GOT3 (cell line): ENCODE data around the gene EYS.

Source experiments
- DNase-seq: peaks from one replicate; lab custom pipeline; 2025; ENCODE audit warnings: mixed read lengths; lab: John Stamatoyannopoulos, UW

EYS gene

DNA sequence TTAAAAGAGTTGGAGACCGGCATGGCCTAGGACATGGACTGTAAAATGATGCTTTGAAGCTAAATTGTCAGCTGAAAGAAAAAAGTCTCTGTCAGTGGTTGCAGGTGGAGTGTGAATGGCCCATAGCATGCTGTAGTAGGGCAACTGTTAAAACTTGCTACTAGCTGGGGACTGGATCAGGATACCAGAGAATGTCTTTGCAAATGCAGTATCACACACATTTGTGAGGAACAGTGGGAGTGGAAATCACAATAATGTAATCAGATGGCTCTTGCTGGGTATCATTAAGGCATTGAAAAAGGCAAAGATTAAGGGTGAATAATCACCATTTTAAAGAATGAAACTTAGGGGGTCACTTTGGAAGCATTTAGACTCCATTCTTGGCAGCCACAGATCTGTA lies 737.9 kb downstream of the EYS start:
- DNase-seq = no peak

DNA sequence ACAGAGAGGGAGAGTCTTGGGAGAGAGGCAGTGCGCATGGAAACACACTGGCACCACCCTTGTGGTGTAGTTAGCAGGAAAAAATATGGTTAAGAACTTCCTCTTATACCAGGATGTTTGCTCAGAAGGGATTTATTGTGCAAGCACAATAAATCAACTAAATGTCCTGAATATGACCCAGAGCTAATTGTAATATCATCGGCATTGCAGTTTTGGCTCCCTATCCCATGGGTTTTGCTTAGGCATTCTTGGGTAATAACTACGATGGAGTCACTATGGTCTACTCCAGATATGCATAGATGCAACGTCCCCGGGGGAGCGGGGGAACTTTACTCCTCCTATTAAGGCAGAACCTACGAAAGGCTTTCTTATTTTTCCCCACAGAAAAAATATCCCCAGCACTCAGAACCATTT lies 751.6 kb downstream of the EYS start:
- no peak for DNase-seq

DNA sequence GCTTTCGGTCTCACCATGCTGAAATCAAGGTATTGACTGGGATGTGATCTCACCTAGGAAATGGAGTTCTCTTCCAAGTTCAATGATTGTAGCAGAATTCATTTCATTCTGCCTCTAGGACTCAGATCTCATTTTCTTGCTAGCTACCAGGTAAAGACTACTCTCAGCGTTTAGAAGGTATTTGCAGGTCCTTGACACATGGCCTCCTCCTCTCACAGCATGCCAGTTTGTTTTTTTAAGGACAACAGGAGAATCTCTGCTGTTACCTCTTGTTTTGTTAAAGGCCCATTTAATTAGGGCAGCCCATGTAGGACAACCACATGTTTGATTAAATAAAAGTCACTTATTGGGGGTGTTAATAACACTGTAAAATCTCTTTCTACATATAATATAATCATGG lies 757.8 kb downstream of the EYS start:
- no peak for DNase-seq

DNA sequence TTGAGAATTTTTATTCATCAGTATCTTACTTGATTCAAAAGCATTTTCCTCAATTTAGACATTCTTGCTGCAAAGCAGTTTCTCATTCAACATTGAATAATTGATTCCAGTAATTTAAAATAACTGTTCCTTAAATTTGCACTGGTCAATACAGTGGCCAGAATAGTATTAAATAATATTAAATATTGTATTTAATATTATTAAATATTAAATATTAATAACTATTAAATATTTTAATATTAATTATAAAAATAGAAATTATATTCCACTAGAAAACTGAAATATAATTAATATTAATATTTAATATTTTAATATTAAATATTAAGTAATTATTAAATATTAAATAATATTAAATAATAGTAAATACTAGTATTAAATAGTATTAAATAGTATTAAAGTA lies 758.8 kb downstream of the EYS start:
- no peak for DNase-seq

DNA sequence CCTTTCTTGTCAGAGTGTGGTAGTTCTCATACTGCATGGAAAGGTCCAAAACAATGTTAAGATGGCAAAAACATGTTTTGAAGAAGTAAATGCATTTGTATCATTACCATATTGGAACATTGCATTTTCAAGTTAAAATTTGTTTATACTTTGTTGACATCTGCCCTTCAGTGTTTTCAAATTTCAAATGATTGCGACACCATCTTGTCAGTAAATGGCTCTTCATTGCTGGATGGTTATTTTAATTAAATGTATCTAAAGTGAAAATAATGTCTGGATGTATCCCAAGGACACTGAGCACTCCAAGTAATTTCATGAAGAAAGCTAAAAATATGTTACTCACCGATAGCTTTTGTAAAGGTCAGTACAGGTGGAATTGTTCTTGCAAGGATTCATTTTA lies 761.6 kb downstream of the EYS start:
- DNase-seq = no peak

DNA sequence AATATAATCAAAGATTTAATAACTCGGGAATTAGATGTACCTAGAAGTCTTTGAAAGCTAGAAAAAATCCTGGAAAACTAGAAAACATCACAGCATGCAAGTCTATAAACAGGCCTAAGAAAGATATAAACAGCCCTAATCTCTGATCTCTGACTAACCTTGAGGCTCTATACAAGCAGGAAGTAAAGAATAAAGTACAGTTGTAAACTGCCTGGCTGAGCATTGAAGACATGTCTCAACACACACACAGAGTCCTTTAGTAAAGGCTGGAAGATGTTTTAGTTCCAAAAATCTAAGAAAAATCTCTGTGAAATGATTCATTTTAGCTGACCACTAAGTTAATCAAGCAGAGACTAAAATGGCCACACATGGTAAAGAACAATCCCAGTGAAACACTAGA lies 774.5 kb downstream of the EYS start:
- no peak for DNase-seq

DNA sequence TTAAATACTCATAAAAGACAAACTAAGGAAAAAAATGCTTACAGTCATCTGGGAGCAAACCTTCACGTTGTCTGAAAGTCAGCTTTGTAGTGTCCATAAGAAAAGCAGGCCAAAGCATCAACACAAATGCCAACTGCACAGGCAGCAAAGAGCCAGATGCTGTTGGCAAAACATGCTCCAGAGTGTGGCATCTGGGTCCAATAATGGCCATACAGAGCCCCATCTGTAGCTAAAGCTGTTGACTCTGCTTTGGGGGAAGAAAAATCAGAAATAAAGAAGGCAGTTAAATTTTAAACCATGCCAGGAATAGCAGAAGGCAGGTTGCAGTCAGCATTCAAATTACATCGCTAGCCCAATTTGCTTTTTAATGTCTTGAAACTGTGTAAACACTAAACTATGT lies 776.3 kb downstream of the EYS start:
- no peak for DNase-seq

DNA sequence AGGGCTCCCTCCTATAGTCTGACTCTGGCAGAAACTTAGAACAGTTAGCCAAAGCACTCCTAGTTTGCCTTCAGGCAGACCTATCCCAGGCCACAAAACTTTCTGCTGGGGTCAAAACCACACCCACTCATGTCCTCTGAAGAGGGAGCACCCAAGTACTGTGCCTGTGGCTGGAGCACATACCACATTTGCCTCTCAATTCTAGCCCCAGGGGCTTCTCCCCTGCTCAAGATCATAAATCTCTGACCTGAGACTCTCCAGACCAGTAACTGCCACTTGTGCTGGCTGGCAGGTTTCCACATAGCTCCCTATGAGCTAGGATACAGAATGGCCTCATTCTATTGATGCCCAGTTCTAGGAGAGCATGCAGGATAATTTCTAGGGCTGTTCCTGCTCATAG lies 781.0 kb downstream of the EYS start:
- no peak for DNase-seq

DNA sequence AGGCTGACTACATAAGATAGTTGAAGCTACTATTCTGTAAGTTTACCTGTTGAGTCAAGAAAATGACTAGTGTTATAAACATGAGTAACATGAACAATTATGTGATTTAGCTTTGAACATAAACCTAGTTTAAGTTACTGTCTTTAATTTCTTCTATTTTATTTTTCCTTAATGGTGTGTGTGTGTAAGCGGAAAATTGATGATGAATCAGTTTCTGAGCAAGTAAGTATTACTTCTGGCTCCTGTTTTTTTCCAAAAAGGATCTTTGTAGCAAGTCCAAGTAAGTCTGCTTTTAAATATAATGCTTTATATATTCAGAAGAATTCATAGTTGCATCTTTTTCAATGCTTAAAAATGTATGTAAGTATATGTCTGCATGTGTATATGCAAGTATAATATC lies 786.8 kb downstream of the EYS start:
- no peak for DNase-seq

DNA sequence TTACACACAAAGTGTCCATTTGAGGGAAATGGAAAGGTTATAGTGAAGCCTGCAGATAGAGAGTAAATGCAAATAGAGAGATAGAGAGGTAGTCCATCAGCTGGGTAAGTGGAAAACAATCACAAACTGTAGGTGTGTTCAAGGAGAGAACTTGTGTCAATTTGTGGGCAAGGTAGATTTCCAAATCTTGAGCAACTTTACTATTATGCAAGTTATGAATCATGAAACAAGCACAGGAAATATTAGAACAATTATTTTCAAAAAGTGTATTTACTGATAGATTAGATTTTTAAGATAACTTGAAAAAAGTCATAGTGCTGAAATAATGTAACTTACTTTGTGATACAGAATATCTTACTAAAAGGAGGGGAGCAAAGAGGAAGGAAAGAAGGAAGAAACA lies 792.9 kb downstream of the EYS start:
- no peak for DNase-seq

DNA sequence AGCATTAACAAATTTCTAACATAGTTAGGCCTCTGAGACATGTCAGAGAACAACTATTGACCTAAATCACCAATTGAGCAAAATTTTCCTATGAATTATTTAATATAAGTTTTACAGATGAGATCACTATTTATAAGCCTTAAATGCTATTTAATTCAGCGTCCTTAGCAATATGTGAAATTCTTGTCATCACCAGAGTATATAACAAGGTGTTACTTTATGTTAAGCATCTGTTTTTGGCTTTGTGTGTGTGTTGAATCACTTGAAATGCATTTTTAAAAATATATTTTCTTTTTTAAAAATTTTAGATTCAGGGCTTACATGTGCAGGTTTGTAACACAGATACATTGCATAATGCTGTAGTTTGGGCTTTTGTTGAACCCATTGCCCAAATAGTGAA lies 794.1 kb downstream of the EYS start:
- no peak for DNase-seq

DNA sequence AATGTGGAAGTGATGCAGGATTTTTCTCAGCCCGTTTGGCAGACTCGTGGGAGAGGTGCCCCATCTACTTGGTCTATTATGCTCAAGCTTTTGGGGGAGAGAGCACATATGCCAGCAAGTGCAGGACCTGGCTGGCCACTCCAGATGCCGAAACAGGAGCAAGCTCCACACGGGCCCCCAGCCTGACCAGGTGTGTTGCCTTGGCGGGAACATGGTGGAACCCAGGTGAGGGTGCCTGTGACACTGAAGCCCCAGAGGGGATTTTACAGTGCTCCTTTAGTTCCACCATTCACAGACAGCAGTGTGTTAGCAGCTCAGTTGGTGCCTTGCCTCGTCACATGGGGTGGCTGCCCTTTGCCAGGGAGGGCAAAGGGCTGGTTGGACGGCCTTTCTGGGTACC lies 798.9 kb downstream of the EYS start:
- DNase-seq = no peak

DNA sequence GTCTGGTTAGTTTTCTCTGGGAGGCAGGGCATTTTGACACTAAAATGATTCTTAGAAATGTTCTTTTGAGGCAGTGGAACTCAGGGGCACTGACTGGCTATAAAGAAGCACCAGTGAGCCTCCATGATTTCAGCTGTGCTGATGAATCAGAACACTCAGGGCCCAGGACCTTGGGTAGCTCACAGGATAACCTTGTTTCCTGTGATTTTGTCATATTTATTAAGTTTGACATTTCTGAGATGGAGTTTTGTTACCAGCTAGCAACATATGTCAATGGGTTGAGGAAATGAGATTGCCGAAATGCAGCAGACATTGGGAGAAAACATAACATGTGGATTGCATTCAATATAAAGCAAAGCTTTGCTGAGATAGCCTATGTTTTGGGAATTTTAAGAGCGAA lies 802.4 kb downstream of the EYS start:
- no peak for DNase-seq

DNA sequence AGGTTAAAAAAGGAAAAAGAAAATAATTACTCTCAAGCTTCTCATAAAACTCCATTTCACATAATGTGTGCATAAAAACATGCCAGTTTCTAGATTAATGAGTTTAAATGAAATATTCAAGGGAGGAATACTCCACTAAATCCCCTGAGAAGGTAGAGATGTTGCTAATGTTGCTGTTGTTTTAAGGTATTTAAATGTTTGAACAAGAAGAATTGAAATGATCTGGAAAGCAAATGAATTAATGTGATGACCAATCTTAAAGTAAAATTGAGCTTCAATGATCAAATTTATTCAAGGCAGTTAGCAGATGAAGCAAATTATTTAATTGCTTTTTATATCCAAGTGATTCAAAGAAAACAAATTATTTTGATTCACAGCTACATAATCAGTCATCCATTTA lies 804.4 kb downstream of the EYS start:
- no peak for DNase-seq

DNA sequence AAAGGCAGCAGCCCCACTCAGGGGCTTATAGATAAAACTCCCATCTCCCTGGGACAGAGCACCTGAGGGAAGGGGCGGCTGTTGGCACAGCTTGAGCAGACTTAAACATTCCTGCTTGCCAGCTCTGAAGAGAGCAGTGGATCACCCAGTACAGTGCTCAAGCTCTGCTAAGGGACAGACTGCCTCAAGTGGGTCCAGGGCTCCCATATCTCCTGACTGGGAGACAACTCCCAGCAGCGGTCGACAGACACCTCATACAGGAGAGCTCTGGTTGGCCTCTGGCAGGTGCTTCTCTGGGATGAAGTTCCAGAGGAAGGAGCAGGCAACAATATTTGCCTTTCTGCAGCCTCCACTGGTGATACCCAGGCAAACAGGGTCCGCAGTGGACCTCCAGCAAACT lies 810.1 kb downstream of the EYS start:
- no peak for DNase-seq

DNA sequence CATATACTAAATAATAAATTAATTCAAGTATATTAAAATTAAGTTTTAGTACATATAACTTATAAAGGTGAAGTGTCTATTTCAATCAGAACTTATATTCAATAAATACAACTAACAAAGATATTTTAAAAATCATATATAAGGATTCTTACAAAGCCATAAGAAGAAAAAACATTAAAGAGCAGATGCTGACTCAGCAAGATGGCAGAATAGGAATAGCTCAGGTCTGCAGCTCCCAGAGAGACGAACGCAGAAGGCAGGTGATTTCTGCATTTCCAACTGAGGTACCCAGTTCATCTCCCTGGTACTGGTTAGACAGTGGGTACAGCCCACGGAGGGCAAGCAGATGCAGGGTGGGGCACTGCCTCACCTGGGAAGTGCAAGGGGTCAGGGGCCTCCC lies 811.1 kb downstream of the EYS start:
- DNase-seq = no peak

DNA sequence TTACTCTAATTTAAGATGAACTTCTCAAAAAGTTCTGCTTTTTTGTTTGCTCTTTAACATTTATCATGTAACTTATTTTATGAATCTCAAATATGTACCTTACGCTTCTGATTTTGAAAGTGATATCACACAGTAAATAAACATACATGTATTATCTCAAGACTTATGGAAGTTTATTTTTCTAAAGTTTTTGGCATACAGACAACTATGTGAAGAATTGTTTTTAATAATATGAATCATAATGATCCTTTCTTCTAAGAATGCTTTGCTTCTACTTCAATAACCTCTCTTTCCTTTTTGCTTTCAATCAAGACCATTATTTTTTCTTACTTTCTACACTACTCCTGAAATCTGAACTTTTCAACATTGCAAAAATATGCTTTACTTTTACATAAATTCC lies 816.4 kb downstream of the EYS start:
- no peak for DNase-seq

DNA sequence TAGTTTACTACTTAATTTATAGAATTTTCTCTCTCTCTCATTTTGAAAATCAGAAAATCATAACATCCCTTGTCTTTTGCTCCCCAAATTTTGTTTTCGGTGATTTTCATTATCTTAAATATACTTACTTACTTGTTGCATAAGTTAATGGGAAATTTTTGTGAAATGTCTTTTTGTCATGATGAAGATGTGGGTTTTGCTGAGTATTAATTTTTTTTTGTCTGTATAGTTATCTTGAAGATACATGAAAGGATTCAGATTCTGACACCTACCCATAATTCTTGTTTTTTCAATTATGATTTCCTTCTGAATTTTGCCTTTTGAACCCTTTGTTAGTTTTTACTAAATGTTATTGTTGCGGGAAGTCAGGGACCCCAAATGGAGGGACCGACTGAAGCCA lies 817.9 kb downstream of the EYS start:
- no peak for DNase-seq

DNA sequence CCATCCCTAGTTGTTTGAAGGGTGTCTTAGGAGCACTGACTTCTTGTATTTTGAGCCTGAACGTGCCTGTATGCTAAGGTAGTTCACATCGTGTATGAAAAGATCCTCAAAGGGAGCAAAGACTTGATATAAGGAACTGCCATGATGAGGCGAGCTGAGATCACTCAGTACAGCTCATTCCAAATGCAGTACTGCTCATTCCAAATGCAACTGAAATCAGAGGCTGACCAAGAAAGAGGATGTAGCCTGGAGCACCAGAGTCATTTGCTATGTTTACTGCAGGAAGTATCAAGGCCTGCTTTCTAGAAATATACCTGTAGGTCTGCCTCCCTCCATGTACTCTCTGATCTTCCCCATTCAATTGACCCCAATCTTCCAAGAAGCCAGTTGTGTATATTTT lies 832.2 kb downstream of the EYS start:
- DNase-seq = no peak

DNA sequence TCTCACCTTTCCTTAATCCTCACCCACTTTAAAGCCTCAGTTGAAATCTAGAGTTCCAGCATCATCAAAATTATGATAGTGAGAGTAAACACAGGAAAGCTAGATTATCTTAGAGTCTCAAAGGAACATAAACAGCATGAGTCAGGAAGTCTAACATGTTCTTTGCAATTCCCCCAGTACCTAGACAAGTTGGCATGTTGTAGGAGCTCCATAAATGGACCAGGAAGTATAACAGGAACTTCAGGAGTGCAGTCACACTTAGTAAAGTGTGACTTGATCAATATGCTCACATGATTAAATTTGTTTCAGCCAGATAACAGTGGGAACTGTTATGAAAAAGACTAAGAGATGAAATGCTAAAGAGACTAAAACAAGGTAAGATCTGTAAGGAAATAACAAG lies 834.4 kb downstream of the EYS start:
- DNase-seq = no peak

DNA sequence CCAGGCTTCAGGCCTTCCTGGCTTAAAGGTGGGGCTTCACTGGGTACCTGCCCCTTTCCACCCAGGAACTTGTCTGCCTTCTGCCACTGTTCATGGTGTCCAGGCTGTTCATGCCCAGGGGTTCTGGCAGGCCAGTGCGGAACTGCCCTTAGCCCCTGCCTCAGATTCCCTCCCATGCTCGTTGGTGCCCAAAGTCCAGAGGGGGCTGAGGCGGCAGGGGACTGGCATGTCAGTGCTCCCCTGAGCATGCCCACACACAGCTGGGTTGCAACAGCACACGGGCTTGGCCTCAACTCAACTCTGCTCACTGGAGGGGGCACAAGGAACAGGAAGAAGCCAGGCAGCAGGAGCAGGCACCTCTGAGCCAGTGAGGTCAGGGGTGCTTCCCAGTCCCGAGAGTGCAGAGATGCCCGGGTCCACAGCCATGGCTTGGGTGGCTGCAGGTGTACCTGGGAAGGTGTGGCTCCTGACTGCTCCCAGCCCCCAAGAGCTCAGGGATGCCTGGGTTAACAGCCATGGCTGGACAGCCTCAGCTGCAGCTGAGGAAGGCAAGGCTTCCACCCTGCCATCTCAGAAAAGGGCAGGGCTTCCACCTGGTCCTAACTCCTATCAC lies 845.9 kb downstream of the EYS start:
- DNase-seq = no peak

DNA sequence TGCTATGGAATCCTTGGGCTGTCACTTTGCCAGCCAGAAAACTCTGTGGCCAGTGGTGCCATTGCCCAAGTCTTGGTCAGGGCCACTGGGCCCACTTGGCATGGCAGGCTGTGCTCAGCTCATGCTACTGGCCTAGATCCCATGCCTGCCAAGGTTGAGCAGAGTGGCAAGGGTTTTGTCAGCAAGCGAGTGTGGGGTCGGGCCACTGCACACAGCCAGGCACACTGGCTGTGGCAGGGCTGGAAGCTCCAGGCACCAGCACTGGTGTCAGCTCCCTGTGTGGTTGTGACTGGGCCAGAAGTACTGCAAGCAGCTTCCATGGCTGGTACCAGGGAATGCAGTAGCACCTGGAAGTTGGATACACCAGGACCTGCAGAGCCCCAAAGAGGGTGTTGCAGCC lies 846.8 kb downstream of the EYS start:
- DNase-seq = no peak

DNA sequence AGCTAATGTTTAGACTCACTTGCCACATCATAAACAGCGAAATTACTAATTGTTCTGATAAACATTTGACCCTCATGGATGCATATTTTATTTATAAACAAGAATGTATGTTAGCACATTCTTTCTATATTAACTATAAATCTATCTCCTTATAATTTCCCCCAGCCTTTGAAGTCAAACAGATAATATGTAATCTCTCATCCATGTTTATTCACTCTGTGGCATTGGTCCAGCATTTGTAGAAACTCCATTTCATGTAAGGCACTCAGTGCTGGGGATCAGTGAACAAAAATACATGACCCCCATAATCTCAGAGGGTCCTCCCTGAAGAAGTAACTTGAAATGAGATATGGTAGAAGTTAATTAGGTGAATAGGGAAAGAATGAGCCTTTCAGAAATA lies 856.9 kb downstream of the EYS start:
- DNase-seq = no peak

DNA sequence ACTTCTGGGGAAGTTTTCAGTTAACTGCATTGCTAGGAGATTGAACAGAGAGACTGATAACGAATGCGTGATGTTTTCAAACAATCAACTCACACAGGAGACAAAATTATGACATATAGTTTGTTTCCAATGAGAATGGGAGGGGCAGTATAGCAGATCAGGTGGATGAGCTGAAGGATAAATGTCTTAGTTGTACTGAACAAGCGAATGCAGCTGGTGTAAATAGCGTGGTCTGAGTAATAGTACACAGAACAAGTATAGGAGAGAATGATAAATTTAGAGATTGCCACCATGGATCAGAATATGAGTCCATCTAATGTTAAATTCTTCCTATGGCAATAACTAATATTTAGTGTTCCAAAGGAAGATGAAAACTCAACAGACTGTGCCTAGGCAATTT lies 858.6 kb downstream of the EYS start:
- no peak for DNase-seq

DNA sequence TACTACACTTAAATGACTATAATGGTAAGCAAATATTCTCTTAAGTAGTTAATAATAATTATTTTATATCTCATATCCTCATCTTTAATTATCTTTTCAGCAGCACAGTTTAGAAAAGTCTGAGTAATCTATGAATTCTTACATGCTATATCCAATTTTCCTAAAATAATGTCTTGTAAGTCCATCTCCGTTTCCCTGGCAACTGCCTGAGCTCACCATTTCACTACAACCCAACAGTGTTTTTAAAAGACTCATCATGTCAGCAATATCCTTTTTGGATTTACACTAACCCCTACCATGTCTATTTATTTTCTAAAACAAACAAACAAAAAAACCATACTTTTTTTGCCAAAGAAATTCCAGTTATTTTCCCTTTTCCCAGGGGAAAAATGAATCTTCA lies 859.6 kb downstream of the EYS start:
- DNase-seq = no peak
